ENCODE data around the gene EFCAB10. TPM values are rescaled to one million over a fixed set of nuclear protein-coding genes. Genes with fewer than 3 reads are reported as not detected.
"Not testable (repeated sequence)": the region's sequence is repeated elsewhere in the genome, so short reads cannot be mapped to it uniquely, and the experiment has no call there.

EFCAB10 gene
- total and polyA plus RNA-seq, 2 donors from 2014 or later, result 0.91 TPM; not detected in 1

DNA sequence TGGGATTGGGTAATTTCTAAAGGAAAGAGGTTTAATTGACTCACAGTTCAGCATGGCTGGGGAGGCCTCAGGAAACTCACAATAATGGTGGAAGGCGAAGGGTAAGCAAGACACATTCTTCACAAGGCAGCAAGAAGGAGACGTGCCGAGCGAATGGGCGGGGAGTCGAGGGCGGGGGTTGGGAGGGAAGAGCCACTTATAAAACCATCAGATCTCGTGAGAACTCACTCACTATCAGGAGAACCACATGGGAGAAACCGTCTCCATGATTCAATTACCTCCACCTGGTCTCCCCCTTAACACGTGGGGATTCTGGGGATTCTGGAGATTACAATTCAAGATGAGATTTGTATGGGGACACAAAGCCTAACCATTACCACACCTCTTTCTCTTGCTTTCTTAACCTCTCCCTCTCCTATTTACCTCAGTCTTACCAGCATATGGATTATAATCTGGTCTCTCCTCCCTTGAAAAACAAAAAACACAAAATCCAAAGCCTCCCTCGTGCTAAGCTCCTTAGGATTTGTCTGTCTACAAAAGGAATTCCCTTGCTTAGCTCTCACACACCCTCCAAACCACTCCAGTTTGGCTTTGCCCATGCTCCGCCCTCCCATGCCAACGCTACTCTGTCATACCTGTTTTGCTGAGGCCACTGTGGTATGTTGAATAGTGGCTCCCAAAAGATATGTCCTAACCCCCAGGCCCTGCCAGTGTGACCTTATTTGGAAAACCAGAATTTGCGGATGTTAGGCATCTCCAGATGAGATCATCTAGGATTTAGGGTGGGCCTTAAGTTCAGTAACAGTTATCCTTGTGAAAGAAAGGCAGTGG lies 19.6 kb upstream of the EFCAB10 start:
- Histone ChIP-seq H3K4me1 (ENCODE audit: control insufficient read depth in 2 of 3, insufficient read depth in 2 of 3, low read depth in 1 of 3, low read length in 3 of 3) (no peaks in the 10 kb centered on the region), H3K27ac (ENCODE audit: low read depth in 2 of 2, low read length in 2 of 2) (no peak overlapping the region)
- no peak for FAIRE-seq

DNA sequence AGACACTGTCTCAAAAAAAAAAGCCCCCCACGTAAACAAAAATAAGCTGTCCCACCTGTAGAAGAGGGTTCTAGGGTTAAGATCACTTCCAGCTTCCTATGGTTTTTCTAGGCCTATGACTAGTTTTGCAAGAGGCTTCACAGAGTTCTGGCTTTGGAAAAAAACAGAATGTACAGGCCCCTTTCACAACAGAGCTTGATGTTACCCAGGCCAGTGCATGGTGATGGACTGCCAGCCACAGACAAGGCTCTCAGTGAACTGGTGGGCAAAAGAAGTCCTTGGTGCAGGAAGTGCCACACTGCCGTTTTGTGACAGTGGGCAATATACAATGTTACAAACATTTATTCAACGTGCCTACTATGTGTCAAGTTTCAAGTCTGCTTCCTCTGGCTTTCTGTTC lies 18.3 kb upstream of the EFCAB10 start:
- H3K4me3 ChIP-seq (ENCODE audit: low read length in 3 of 3), result no peak overlapping the region
- TF ChIP-seq, protein P1, sequence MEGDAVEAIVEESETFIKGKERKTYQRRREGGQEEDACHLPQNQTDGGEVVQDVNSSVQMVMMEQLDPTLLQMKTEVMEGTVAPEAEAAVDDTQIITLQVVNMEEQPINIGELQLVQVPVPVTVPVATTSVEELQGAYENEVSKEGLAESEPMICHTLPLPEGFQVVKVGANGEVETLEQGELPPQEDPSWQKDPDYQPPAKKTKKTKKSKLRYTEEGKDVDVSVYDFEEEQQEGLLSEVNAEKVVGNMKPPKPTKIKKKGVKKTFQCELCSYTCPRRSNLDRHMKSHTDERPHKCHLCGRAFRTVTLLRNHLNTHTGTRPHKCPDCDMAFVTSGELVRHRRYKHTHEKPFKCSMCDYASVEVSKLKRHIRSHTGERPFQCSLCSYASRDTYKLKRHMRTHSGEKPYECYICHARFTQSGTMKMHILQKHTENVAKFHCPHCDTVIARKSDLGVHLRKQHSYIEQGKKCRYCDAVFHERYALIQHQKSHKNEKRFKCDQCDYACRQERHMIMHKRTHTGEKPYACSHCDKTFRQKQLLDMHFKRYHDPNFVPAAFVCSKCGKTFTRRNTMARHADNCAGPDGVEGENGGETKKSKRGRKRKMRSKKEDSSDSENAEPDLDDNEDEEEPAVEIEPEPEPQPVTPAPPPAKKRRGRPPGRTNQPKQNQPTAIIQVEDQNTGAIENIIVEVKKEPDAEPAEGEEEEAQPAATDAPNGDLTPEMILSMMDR (IDR thresholded peaks at IDR 0.05; ENCODE audit: borderline replicate concordance, extremely low read depth, insufficient read depth), result no peak
- no peaks in the 10 kb centered on the region for H3K36me3 ChIP-seq (ENCODE audit: control insufficient read depth in 2 of 3, insufficient read depth in 3 of 3, low read length in 3 of 3)
- FAIRE-seq (no peak), DNase-seq (no peak)
- intact Hi-C loops (cut with DNase I), result no loop called here
- no peaks in the 10 kb centered on the region for H3K27me3 ChIP-seq (ENCODE audit: control insufficient read depth, insufficient read depth, low read length)
- no peak overlapping the region for H3K9ac ChIP-seq (ENCODE audit: low read length in 3 of 3)
- H3K9me3 ChIP-seq (ENCODE audit: control insufficient read depth in 2 of 3, insufficient read depth in 1 of 3, low read length in 3 of 3), result no peaks in the 10 kb centered on the region
- no peaks in the 10 kb centered on the region for H3K4me1 ChIP-seq (ENCODE audit: control insufficient read depth in 2 of 3, insufficient read depth in 2 of 3, low read depth in 1 of 3, low read length in 3 of 3)
- H3K27ac ChIP-seq (ENCODE audit: low read depth in 2 of 2, low read length in 2 of 2), result no peak overlapping the region

More for the DNA sequence above, 19.6 kb upstream of the EFCAB10 start:
- intact Hi-C loops (cut with DNase I), result no loop called here
- Histone ChIP-seq H3K9ac (ENCODE audit: low read length in 3 of 3) (no peak overlapping the region), H3K4me3 (ENCODE audit: low read length in 3 of 3) (no peak overlapping the region), H3K36me3 (ENCODE audit: control insufficient read depth in 2 of 3, insufficient read depth in 3 of 3, low read length in 3 of 3) (no peaks in the 10 kb centered on the region), H3K9me3 (ENCODE audit: control insufficient read depth in 2 of 3, insufficient read depth in 1 of 3, low read length in 3 of 3) (no peaks in the 10 kb centered on the region), H3K27me3 (ENCODE audit: control insufficient read depth, insufficient read depth, low read length) (no peaks in the 10 kb centered on the region)
- TF ChIP-seq, protein P1 (IDR thresholded peaks at IDR 0.05; ENCODE audit: borderline replicate concordance, extremely low read depth, insufficient read depth), result no peak
- DNase-seq, result no peak

DNA sequence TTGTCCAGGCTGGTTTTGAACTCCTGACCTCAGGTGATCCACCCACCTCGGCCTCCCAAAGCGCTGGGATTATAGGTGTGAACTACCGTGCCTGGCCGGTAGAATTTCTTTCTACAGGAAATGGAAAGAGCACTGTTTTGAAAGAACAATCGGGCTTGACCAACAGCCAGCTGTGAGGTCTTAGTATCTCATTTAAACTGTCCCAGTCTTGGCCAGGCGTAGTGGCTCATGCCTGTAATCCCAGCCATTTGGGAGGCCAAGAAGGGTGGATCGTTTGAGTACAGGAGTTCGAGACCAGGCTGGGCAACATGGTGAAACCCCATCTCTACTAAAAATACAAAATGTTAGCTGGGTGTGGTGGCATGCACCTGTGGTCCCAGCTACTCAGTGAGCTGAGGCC lies 17.8 kb upstream of the EFCAB10 start:
- intact Hi-C loops (cut with DNase I); FAIRE-seq; H3K4me3 ChIP-seq (ENCODE audit: low read length in 3 of 3); H3K36me3 ChIP-seq (ENCODE audit: control insufficient read depth in 2 of 3, insufficient read depth in 3 of 3, low read length in 3 of 3); H3K4me1 ChIP-seq (ENCODE audit: control insufficient read depth in 2 of 3, insufficient read depth in 2 of 3, low read depth in 1 of 3, low read length in 3 of 3); H3K9me3 ChIP-seq (ENCODE audit: control insufficient read depth in 2 of 3, insufficient read depth in 1 of 3, low read length in 3 of 3); H3K9ac ChIP-seq (ENCODE audit: low read length in 3 of 3); H3K27me3 ChIP-seq (ENCODE audit: control insufficient read depth, insufficient read depth, low read length); H3K27ac ChIP-seq (ENCODE audit: low read depth in 2 of 2, low read length in 2 of 2); DNase-seq: not testable (repeated sequence)

DNA sequence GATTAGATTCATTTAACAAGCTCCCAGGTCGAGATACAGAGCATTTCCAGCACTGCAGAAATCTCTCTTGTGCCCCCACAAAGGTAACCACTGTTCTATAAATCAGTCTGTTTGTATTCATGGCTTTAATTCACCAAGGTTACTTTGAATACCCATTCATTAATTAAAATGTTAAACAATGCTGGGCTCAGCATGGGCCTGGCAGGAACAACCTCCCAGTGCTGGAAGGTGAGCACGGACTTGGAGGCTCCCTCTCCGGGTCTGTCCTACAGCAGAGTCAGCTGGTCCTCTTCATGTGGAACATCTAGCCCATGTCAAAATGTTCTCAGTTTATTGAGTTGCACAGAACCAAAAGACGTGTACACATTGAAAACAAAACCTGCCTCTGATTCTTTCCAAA lies 15.6 kb upstream of the EFCAB10 start:
- Histone ChIP-seq H3K9me3 (ENCODE audit: control insufficient read depth in 2 of 3, insufficient read depth in 1 of 3, low read length in 3 of 3) (no peaks in the 10 kb centered on the region), H3K4me1 (ENCODE audit: control insufficient read depth in 2 of 3, insufficient read depth in 2 of 3, low read depth in 1 of 3, low read length in 3 of 3) (no peaks in the 10 kb centered on the region), H3K9ac (ENCODE audit: low read length in 3 of 3) (no peak overlapping the region), H3K27me3 (ENCODE audit: control insufficient read depth, insufficient read depth, low read length) (no peaks in the 10 kb centered on the region), H3K36me3 (ENCODE audit: control insufficient read depth in 2 of 3, insufficient read depth in 3 of 3, low read length in 3 of 3) (no peaks in the 10 kb centered on the region), H3K4me3 (ENCODE audit: low read length in 3 of 3) (no peak overlapping the region), H3K27ac (ENCODE audit: low read depth in 2 of 2, low read length in 2 of 2) (no peak overlapping the region)
- FAIRE-seq (no peak), DNase-seq (no peak)
- TF ChIP-seq, protein P1 (IDR thresholded peaks at IDR 0.05; ENCODE audit: borderline replicate concordance, extremely low read depth, insufficient read depth), result no peak
- intact Hi-C loops (cut with DNase I), result no loop called here

Data from kidney (tissue), 14 donors.